Keratinocyte (primary cell): ENCODE measurements around the gene DEXI.

Experiments used
- EZH2 ChIP-seq: IDR thresholded peaks from one replicate; pipeline ENCODE4 v1.6.1; 2012; ENCODE audit warnings: inconsistent platforms, mild to moderate bottlenecking, low read length, moderate library complexity
- TF ChIP-seq, protein P1 (sequence below), 3 experiments: IDR thresholded peaks in 1 of 3; conservative IDR thresholded peaks in 1 of 3; optimal IDR thresholded peaks in 1 of 3; 2 replicates in 2 of 3; 3 replicates in 1 of 3; pipeline versions ENCODE3 to v1.5.1; 2011; ENCODE audit warnings: low read length in 3 of 3, mild to moderate bottlenecking in 3 of 3, moderate library complexity in 2 of 3, control low read depth in 1 of 3, inconsistent platforms in 1 of 3; ENCODE audit not compliant: insufficient read depth in 2 of 3; ENCODE audit errors: extremely low read depth in 1 of 3

DNA sequence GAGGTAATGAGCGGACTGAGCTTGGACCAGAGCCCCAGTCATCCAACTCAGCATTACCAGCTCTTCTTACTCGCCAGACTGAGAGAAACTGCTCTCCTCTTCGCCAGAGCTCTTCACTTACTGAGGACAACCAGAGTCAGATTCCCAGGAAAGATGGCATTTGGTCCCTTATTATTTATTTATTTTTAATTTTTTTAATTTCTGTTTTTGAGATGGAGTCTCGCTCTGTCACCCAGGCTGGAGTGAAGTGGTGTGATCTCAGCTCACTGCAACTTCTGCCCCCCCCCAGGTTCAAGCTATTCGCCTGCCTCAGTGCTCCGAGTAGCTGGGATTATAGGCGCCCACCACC, 23.3 kb downstream of the DEXI start:
- TF ChIP-seq, protein P1, sequence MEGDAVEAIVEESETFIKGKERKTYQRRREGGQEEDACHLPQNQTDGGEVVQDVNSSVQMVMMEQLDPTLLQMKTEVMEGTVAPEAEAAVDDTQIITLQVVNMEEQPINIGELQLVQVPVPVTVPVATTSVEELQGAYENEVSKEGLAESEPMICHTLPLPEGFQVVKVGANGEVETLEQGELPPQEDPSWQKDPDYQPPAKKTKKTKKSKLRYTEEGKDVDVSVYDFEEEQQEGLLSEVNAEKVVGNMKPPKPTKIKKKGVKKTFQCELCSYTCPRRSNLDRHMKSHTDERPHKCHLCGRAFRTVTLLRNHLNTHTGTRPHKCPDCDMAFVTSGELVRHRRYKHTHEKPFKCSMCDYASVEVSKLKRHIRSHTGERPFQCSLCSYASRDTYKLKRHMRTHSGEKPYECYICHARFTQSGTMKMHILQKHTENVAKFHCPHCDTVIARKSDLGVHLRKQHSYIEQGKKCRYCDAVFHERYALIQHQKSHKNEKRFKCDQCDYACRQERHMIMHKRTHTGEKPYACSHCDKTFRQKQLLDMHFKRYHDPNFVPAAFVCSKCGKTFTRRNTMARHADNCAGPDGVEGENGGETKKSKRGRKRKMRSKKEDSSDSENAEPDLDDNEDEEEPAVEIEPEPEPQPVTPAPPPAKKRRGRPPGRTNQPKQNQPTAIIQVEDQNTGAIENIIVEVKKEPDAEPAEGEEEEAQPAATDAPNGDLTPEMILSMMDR (optimal IDR thresholded peaks at IDR 0.05 in 1 of 3, IDR thresholded peaks at IDR 0.05 in 1 of 3, conservative IDR thresholded peaks at IDR 0.05 in 1 of 3; ENCODE audit: extremely low read depth in 1 of 3, insufficient read depth in 2 of 3, low read length in 3 of 3) = no peak
- TF ChIP-seq EZH2 = no peak
